Psoas muscle (tissue), 8 donors: ENCODE data around the gene FBLN1. TPM values are rescaled to one million over a fixed set of nuclear protein-coding genes. Genes with fewer than 3 reads are reported as not detected.
A peak's percentile ranks its signal among the peaks of the same experiment; 100 is the strongest.

Experiments
- ATAC-seq, 4 donors: fragments of 200-7000 bp; cut with Tn5 transposase; one replicate each; pipeline ENCODE4 v1.9.1; 2020; ENCODE audit warnings: moderate library complexity in 3 of 4, mild to moderate bottlenecking in 2 of 4
- DNase-seq, 2 donors: peaks; one replicate each; pipeline ENCODE4 v3.0.0-alpha.2; 2020
- H3K27ac ChIP-seq: fragments of 200-600 bp; one replicate; pipeline ENCODE4 v1.8.0; 2022
- H3K27me3 ChIP-seq, 3 donors: fragments of 200-600 bp in 1 of 3; one replicate each; pipeline versions ENCODE4 v1.6.1 to v1.8.0; 2013 to 2022; ENCODE audit warnings: low read length in 2 of 3, mild to moderate bottlenecking in 2 of 3, moderate library complexity in 1 of 3; ENCODE audit not compliant: insufficient read depth in 3 of 3
- H3K36me3 ChIP-seq, 2 donors: fragments of 200-600 bp in 1 of 2; one replicate each; pipeline versions ENCODE4 v1.6.1 to v1.8.0; 2013 to 2022; ENCODE audit warnings: low read depth in 1 of 2, mild to moderate bottlenecking in 1 of 2, moderate library complexity in 1 of 2; ENCODE audit not compliant: insufficient read depth in 1 of 2
- H3K4me1 ChIP-seq: fragments of 200-600 bp; one replicate; pipeline ENCODE4 v1.8.0; 2022
- H3K4me3 ChIP-seq: fragments of 200-600 bp; one replicate; pipeline ENCODE4 v1.8.0; 2022; ENCODE audit warnings: mild to moderate bottlenecking
- H3K9me3 ChIP-seq: fragments of 200-600 bp; one replicate; pipeline ENCODE4 v1.8.0; 2022
- WGBS, 3 donors: extraction: QIAGEN DNeasy Blood & Tissue Kit; methylation state at CpG; one replicate each; pipeline versions ENCODE4 v1.1.6 to v1.1.7; 2013; 5-methylcytosine and 5-hydroxymethylcytosine counted together
- intact Hi-C, 2 donors: fragments of 100-400 bp; cut with DNase I; formaldehyde crosslinking; loops; one replicate each; pipeline versions ENCODE4 v1.11.0 to v1.14.2; 2022
- polyA plus RNA-seq, 3 donors: library from polyadenylated mRNA; stranded (reverse); fragments of 200-250 nt; gene quantifications; one replicate each; pipeline ENCODE4 v1.2.3, GENCODE V29; 2013
- total RNA-seq, 4 donors: library from RNA; stranded (reverse); fragmentation: NEBNext Ultra II Directional in 2 of 4; extraction: Animal tissue kit (Norgen Biotek cat#: 25700) in 2 of 4; gene quantifications; one replicate each; pipeline versions ENCODE4 v1.2.1 to v1.2.4, GENCODE V29; 2021 to 2023
- TF ChIP-seq, protein P1 (sequence below): fragments of 200-600 bp; IDR thresholded peaks from one replicate; pipeline ENCODE4 v1.8.0; 2022; ENCODE audit warnings: antibody characterized with exemption
- donor health status: healthy with polysubstance abuse.
- donor health status: DM: no; HTN: no; CAD: no; lungs with moderate emphysema.
- donor health status: Bipolar disorder and iron deficiency.
- donor health status: healthy.
- donor health status: DM: yes; HTN: yes; CAD: no.
- donor health status: DM: no; HTN: no; CAD: no.
- donor health status: DM: no; HTN: no; CAD: no.
- donor health status: DM: yes; HTN: yes; CAD: no.

Gene FBLN1
- total and polyA plus RNA-seq, 7 donors, result 10.5 to 95.7 (median 19.3) TPM

DNA sequence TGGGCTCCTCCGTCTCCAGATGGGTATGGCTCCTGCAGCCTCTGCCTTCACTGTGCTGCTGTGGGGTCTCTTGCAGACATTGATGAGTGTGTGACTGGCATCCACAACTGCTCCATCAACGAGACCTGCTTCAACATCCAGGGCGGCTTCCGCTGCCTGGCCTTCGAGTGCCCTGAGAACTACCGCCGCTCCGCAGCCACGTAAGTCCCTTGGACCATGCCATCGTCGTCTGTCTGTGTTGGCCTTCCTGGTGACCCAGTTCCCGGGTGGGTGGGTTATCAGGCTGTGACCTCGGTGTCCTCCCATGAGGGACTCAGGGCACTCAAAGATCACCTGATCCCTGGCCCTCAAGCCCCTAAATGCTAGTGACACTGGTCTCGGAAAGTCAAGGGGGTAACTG is 47.7 kb downstream of the FBLN1 start:
- no peak overlapping the region for H3K27ac ChIP-seq
- ATAC-seq (no peak), DNase-seq (peak in 1 of 2 donors; percentile 41)
- no peaks in the 10 kb centered on the region for H3K36me3 ChIP-seq
- no peak overlapping the region for H3K4me3 ChIP-seq
- WGBS, 3 donors, result 94 to 97% (median 96%) methylated on average over 14 of the region's 14 CpGs
- no peaks in the 10 kb centered on the region for H3K27me3 ChIP-seq
- intact Hi-C loops, result loop anchor here in 1 of 2 donors (5.0 kb wide), 2 partner anchors 108 to 283 kb away; no protein-coding TSS in a partner anchor
- H3K9me3 ChIP-seq, result no peaks in the 10 kb centered on the region
- TF ChIP-seq, protein P1, sequence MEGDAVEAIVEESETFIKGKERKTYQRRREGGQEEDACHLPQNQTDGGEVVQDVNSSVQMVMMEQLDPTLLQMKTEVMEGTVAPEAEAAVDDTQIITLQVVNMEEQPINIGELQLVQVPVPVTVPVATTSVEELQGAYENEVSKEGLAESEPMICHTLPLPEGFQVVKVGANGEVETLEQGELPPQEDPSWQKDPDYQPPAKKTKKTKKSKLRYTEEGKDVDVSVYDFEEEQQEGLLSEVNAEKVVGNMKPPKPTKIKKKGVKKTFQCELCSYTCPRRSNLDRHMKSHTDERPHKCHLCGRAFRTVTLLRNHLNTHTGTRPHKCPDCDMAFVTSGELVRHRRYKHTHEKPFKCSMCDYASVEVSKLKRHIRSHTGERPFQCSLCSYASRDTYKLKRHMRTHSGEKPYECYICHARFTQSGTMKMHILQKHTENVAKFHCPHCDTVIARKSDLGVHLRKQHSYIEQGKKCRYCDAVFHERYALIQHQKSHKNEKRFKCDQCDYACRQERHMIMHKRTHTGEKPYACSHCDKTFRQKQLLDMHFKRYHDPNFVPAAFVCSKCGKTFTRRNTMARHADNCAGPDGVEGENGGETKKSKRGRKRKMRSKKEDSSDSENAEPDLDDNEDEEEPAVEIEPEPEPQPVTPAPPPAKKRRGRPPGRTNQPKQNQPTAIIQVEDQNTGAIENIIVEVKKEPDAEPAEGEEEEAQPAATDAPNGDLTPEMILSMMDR, result no peak
- H3K4me1 ChIP-seq, result peaks cover 3% of the 10 kb centered on the region

DNA sequence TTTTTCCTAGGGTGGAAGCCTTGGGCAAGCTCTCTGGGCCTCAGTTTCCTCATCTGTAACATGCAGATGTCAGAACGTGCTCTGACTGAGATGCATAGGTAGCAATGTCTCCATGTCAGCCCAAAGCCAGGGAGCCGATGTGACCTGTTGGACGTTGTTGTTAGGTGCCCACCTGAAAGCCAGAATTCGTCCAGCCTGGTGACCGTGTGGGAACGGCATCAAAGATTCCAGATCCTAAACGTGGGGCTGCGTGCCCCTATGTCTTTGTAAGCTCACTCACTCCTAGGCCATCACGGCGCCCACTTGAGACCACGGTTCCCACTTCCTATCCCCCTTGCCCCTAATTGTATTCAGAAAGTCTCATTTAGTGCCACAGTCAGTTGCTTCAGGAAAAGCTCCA is 48.2 kb downstream of the FBLN1 start:
- no peaks in the 10 kb centered on the region for H3K36me3 ChIP-seq
- H3K9me3 ChIP-seq, result no peaks in the 10 kb centered on the region
- ATAC-seq (no peak), DNase-seq (peak in 1 of 2 donors; percentile 32)
- H3K27me3 ChIP-seq, result no peaks in the 10 kb centered on the region
- no peak overlapping the region for H3K4me3 ChIP-seq
- no peak overlapping the region for H3K27ac ChIP-seq
- TF ChIP-seq, protein P1, result no peak
- peaks cover 3% of the 10 kb centered on the region for H3K4me1 ChIP-seq
- intact Hi-C loops, result loop anchor here in 1 of 2 donors (5.0 kb wide), 2 partner anchors 109 to 284 kb away; no protein-coding TSS in a partner anchor
- 89 to 93% (median 90%) methylated on average over 11 of the region's 11 CpGs for WGBS, 3 donors

DNA sequence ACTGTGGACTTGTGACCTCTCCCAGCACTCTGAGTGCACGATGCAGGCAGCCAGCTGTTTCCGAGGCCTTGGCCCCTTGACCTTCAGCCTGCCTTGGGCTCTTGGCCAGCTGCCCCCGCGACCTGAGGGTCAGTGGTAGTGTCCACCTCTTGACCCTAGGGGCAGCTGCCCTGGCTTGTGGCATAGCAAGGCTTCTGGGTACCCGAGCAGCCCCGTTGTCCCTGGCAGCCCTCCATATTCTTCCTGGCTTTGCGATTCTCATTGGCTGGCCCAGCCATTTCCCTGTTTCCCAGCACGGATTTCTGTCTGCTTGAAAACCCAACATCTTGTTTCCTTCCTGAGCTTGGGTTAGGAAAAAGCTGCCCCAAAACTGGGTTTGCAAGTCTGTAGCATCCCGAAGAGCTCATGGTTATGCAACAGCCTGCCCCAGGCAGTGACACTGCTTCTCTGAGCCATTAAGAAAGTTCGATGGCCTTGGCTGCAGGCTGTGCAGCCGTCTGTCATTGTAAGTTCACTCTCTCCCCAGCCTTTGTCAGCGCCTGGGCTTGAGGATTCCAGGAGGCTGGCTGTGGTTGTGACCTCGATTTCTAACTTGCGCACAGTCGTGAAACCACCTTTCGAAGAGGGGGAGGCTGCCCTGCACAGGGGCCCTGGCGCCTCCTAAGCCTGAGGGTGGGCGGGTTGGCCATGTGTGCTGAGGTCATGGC is 48.8 kb downstream of the FBLN1 start:
- no peaks in the 10 kb centered on the region for H3K9me3 ChIP-seq
- H3K36me3 ChIP-seq, result no peaks in the 10 kb centered on the region
- no peaks in the 10 kb centered on the region for H3K27me3 ChIP-seq
- no peak overlapping the region for H3K4me3 ChIP-seq
- H3K4me1 ChIP-seq, result peaks cover 3% of the 10 kb centered on the region
- TF ChIP-seq, protein P1, result no peak
- 56 to 63% (median 56%) methylated on average over 18 of the region's 18 CpGs for WGBS, 3 donors
- no peak overlapping the region for H3K27ac ChIP-seq
- DNase-seq, result peak; percentile 48 to 70
- intact Hi-C loops, result loop anchor here (2.0 to 5.0 kb wide), 4 partner anchors 109 to 284 kb away; no protein-coding TSS in a partner anchor
- ATAC-seq, result peak in 2 of 4 donors; percentile 27 to 49

DNA sequence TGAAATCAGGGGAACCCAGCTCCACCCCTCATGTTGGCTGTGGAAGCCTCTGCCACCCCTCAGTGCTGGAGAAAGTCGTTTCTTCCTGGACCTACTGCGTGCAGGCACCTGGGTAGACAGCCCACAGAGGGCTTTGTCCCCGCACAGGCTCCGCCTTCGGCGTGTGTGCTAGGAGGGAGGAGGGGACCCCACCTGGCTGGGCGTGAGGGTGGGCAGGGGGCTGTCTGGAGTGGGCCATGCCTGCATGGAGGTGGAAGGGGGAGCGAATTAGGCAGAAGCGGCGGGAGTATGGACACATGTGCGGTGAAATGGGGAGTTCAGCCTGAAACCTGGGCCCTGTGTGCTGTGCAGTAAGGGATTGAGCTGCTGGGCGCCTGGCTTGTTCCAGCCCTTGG is 49.3 kb downstream of the FBLN1 start:
- TF ChIP-seq, protein P1, result no peak
- Histone ChIP-seq H3K27me3 (no peaks in the 10 kb centered on the region), H3K27ac (no peak overlapping the region), H3K9me3 (no peaks in the 10 kb centered on the region), H3K4me3 (no peak overlapping the region), H3K4me1 (peaks cover 3% of the 10 kb centered on the region), H3K36me3 (no peaks in the 10 kb centered on the region)
- intact Hi-C loops, result loop anchor here (2.0 to 5.0 kb wide), 4 partner anchors 110 to 285 kb away; no protein-coding TSS in a partner anchor
- WGBS, 3 donors, result 88 to 90% (median 90%) methylated on average over 12 of the region's 12 CpGs
- ATAC-seq (no peak), DNase-seq (no peak)
